Inferior parietal cortex (tissue), 1 donor: ENCODE results near the gene METRN.
"Not testable (repeated sequence)": the region's sequence is repeated elsewhere in the genome, so short reads cannot be mapped to it uniquely, and the experiment has no call there.

Experiments
- DNase-seq: peaks from one replicate; pipeline ENCODE4 v3.0.0-alpha.2; 2016; ENCODE audit errors: extremely low spot score

Gene METRN

GRCh38 chr16:709566-710499, 5.1 kb upstream of the METRN start:
- DNase-seq: peak; percentile 86

- DNase-seq: no peak
These were observed 4.3 kb upstream of the METRN start for GRCh38 chr16:710500-711075.

GRCh38 chr16:711084-711483, 3.8 kb upstream of the METRN start:
- DNase-seq: no peak

- DNase-seq: peak; percentile 73
These were observed 3.2 kb upstream of the METRN start for GRCh38 chr16:711548-712320.

- not testable (repeated sequence) for DNase-seq
These were observed 2.1 kb upstream of the METRN start for GRCh38 chr16:712740-713250.

- DNase-seq: no peak
These were observed 839 bp upstream of the METRN start for GRCh38 chr16:714079-714478.

- no peak for DNase-seq
These were observed 720 bp downstream of the METRN start for GRCh38 chr16:715477-716199.

GRCh38 chr16:716200-716568, 1.3 kb downstream of the METRN start:
- DNase-seq: peak; percentile 65

- DNase-seq: no peak
These were observed 1.9 kb downstream of the METRN start for GRCh38 chr16:716768-717325.

GRCh38 chr16:717450-718245, 2.7 kb downstream of the METRN start:
- no peak for DNase-seq

GRCh38 chr16:718389-718788, 3.5 kb downstream of the METRN start:
- no peak for DNase-seq

- no peak for DNase-seq
These were observed 4.0 kb downstream of the METRN start for GRCh38 chr16:718922-719321.

- no peak for DNase-seq
These were observed 5.0 kb downstream of the METRN start for GRCh38 chr16:719815-720446.

- no peak for DNase-seq
These were observed 5.6 kb downstream of the METRN start for GRCh38 chr16:720447-720989.

- peak; percentile 73 for DNase-seq
These were observed 6.3 kb downstream of the METRN start, which contains the start of gene ANTKMT for GRCh38 chr16:720990-721764. TSS of gene ANTKMT (plus strand) at chr16:721146. CDS start at chr16:721275, 129 bp downstream.

- peak; percentile 2 for DNase-seq
These were observed 7.0 kb downstream of the METRN start for GRCh38 chr16:721765-722540.

- no peak for DNase-seq
These were observed 8.1 kb downstream of the METRN start for GRCh38 chr16:722835-723633.
